WTC11 (cell line): ENCODE data around the gene PTPN3. TPM values are rescaled to one million over a fixed set of nuclear protein-coding genes. Genes with fewer than 3 reads are reported as not detected.

Experiments
- ATAC-seq: fragments of 200-7000 bp; cut with Tn5 transposase; 2 replicates; pipeline ENCODE4 v1.10.0; 2021; ENCODE audit warnings: mild to moderate bottlenecking, moderate library complexity
- CTCF ChIA-PET: fragments of 300-600 bp; sonication (Branson Sonifier 250); formaldehyde crosslinking; loops from one replicate; lab custom pipeline; 2021; ENCODE audit warnings: antibody characterized with exemption; lab: Charles Lee
- POLR2A ChIA-PET: fragments of 350-600 bp; sonication (Branson Sonifier 250); formaldehyde crosslinking; loops from one replicate; lab custom pipeline; 2021; ENCODE audit warnings: antibody characterized with exemption; lab: Charles Lee
- DNase-seq: peaks from one replicate; pipeline ENCODE4 v3.0.0; 2021; ENCODE audit warnings: low spot score
- H3K27ac Mint-ChIP-seq: 2 replicates; pipeline ENCODE4 v1.8.0; 2021; ENCODE audit warnings: mixed read lengths
- H3K27me3 Mint-ChIP-seq: 2 replicates; pipeline ENCODE4 v1.8.0; 2021; ENCODE audit warnings: low read depth, mild to moderate bottlenecking, moderate library complexity, mixed read lengths
- H3K36me3 Mint-ChIP-seq: 2 replicates; pipeline ENCODE4 v1.8.0; 2021; ENCODE audit warnings: mixed read lengths
- H3K4me1 Mint-ChIP-seq: 2 replicates; pipeline ENCODE4 v1.8.0; 2022; ENCODE audit warnings: mixed read lengths
- H3K4me3 Mint-ChIP-seq: 2 replicates; pipeline ENCODE4 v1.8.0; 2021; ENCODE audit warnings: mild to moderate bottlenecking, moderate library complexity, mixed read lengths
- H3K9me3 Mint-ChIP-seq: 2 replicates; pipeline ENCODE4 v1.8.0; 2021; ENCODE audit warnings: mixed read lengths
- ATF1 ChIP-seq: sonication (generic); formaldehyde crosslinking; IDR thresholded peaks from 2 replicates; pipeline ENCODE4 v1.8.1; 2023; ENCODE audit warnings: mild to moderate bottlenecking, moderate library complexity, missing genetic modification reagents
- CBFB ChIP-seq: sonication (generic); formaldehyde crosslinking; IDR thresholded peaks from 2 replicates; pipeline ENCODE4 v1.8.1; 2022; ENCODE audit warnings: mild to moderate bottlenecking, low read depth, missing genetic modification reagents
- ELF4 ChIP-seq: sonication (generic); formaldehyde crosslinking; IDR thresholded peaks from 2 replicates; pipeline ENCODE4 v1.8.1; 2022; ENCODE audit warnings: low read depth, mild to moderate bottlenecking, moderate library complexity, missing genetic modification reagents
- ETV6 ChIP-seq: sonication (generic); formaldehyde crosslinking; IDR thresholded peaks from 2 replicates; pipeline ENCODE4 v1.8.1; 2022; ENCODE audit warnings: mild to moderate bottlenecking, missing genetic modification reagents
- FOXP1 ChIP-seq: sonication (generic); formaldehyde crosslinking; IDR thresholded peaks from 2 replicates; pipeline ENCODE4 v1.8.0; 2022; ENCODE audit warnings: missing genetic modification reagents, mild to moderate bottlenecking, moderate library complexity, borderline replicate concordance
- GABPB1 ChIP-seq: sonication (generic); formaldehyde crosslinking; IDR thresholded peaks from 2 replicates; pipeline ENCODE4 v1.8.1; 2023; ENCODE audit warnings: mild to moderate bottlenecking, missing genetic modification reagents
- HMGXB4 ChIP-seq: sonication (generic); formaldehyde crosslinking; IDR thresholded peaks from 2 replicates; pipeline ENCODE4 v1.8.1; 2023; ENCODE audit warnings: mild to moderate bottlenecking, moderate library complexity, missing genetic modification reagents
- JUN ChIP-seq: sonication (generic); formaldehyde crosslinking; IDR thresholded peaks from 2 replicates; pipeline ENCODE4 v1.8.0; 2023; ENCODE audit warnings: mild to moderate bottlenecking, missing genetic modification reagents
- MYBL2 ChIP-seq: sonication (generic); formaldehyde crosslinking; IDR thresholded peaks from 2 replicates; pipeline ENCODE4 v1.8.1; 2023; ENCODE audit warnings: mild to moderate bottlenecking, moderate library complexity, missing genetic modification reagents
- OVOL2 ChIP-seq: fragments of 250-450 bp; sonication (Bioruptor Pico); IDR thresholded peaks from 2 replicates; pipeline ENCODE4 v1.9.0; 2021; ENCODE audit warnings: mild to moderate bottlenecking, borderline replicate concordance
- PREB ChIP-seq: sonication (generic); formaldehyde crosslinking; IDR thresholded peaks from 2 replicates; pipeline ENCODE4 v1.8.1; 2022; ENCODE audit warnings: mild to moderate bottlenecking, missing genetic modification reagents, moderate library complexity, borderline replicate concordance
- RELA ChIP-seq: sonication (generic); formaldehyde crosslinking; IDR thresholded peaks from 2 replicates; pipeline ENCODE4 v1.8.1; 2022; ENCODE audit warnings: missing genetic modification reagents, mild to moderate bottlenecking, borderline replicate concordance
- USF1 ChIP-seq: sonication (generic); formaldehyde crosslinking; IDR thresholded peaks from 2 replicates; pipeline ENCODE4 v1.8.0; 2022; ENCODE audit warnings: mild to moderate bottlenecking, missing genetic modification reagents
- ZSCAN18 ChIP-seq: fragments of 250-450 bp; sonication (Bioruptor Pico); IDR thresholded peaks from 2 replicates; pipeline ENCODE4 v2.1.2; 2022; ENCODE audit warnings: mild to moderate bottlenecking, moderate library complexity
- total RNA-seq: library from RNA; stranded (reverse); gene quantifications from 3 replicates; pipeline ENCODE4 v1.2.3, GENCODE V29; 2021
- TF ChIP-seq, protein P1 (sequence below): sonication (generic); formaldehyde crosslinking; conservative IDR thresholded peaks from 2 replicates; pipeline ENCODE4 v1.8.1; 2023; ENCODE audit warnings: mild to moderate bottlenecking, low read depth, missing genetic modification reagents, moderate library complexity
- TF ChIP-seq, protein P2 (sequence below): sonication (generic); formaldehyde crosslinking; IDR thresholded peaks from 2 replicates; pipeline ENCODE4 v1.8.1; 2023; ENCODE audit warnings: mild to moderate bottlenecking, missing genetic modification reagents, moderate library complexity
- TF ChIP-seq, protein P3 (sequence below): sonication (generic); formaldehyde crosslinking; IDR thresholded peaks from 2 replicates; pipeline ENCODE4 v1.8.0; 2022; ENCODE audit warnings: mild to moderate bottlenecking, missing genetic modification reagents
- TF ChIP-seq, protein P4 (sequence below): sonication (generic); formaldehyde crosslinking; IDR thresholded peaks from 2 replicates; pipeline ENCODE4 v1.8.1; 2023; ENCODE audit warnings: mild to moderate bottlenecking, missing genetic modification reagents, moderate library complexity
- TF ChIP-seq, protein P5 (sequence below): sonication (generic); formaldehyde crosslinking; IDR thresholded peaks from 2 replicates; pipeline ENCODE4 v1.8.0; 2023; ENCODE audit warnings: missing genetic modification reagents

Gene PTPN3
- total RNA-seq, 1 experiment from 2014 or later = 1.7 TPM

GRCh38 chr9:109437286-109437685, 60.8 kb downstream of the PTPN3 start (continued):
- TF ChIP-seq, protein P1, sequence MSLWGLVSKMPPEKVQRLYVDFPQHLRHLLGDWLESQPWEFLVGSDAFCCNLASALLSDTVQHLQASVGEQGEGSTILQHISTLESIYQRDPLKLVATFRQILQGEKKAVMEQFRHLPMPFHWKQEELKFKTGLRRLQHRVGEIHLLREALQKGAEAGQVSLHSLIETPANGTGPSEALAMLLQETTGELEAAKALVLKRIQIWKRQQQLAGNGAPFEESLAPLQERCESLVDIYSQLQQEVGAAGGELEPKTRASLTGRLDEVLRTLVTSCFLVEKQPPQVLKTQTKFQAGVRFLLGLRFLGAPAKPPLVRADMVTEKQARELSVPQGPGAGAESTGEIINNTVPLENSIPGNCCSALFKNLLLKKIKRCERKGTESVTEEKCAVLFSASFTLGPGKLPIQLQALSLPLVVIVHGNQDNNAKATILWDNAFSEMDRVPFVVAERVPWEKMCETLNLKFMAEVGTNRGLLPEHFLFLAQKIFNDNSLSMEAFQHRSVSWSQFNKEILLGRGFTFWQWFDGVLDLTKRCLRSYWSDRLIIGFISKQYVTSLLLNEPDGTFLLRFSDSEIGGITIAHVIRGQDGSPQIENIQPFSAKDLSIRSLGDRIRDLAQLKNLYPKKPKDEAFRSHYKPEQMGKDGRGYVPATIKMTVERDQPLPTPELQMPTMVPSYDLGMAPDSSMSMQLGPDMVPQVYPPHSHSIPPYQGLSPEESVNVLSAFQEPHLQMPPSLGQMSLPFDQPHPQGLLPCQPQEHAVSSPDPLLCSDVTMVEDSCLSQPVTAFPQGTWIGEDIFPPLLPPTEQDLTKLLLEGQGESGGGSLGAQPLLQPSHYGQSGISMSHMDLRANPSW (CRISPR knock-in tag) = no peak

- no peak overlapping the region for H3K4me3 Mint-ChIP-seq
- no peak for DNase-seq
- H3K9me3 Mint-ChIP-seq = peaks cover 5% of the 10 kb centered on the region
- ATAC-seq = no peak
- H3K4me1 Mint-ChIP-seq = peaks cover 6% of the 10 kb centered on the region
- no peaks in the 10 kb centered on the region for H3K36me3 Mint-ChIP-seq
- POLR2A ChIA-PET = no interaction called here
- TF ChIP-seq OVOL2 = no peak
- TF ChIP-seq, protein P2, sequence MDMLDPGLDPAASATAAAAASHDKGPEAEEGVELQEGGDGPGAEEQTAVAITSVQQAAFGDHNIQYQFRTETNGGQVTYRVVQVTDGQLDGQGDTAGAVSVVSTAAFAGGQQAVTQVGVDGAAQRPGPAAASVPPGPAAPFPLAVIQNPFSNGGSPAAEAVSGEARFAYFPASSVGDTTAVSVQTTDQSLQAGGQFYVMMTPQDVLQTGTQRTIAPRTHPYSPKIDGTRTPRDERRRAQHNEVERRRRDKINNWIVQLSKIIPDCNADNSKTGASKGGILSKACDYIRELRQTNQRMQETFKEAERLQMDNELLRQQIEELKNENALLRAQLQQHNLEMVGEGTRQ = no peak
- TF ChIP-seq CBFB (CRISPR knock-in tag) = no peak
- TF ChIP-seq, protein P3, sequence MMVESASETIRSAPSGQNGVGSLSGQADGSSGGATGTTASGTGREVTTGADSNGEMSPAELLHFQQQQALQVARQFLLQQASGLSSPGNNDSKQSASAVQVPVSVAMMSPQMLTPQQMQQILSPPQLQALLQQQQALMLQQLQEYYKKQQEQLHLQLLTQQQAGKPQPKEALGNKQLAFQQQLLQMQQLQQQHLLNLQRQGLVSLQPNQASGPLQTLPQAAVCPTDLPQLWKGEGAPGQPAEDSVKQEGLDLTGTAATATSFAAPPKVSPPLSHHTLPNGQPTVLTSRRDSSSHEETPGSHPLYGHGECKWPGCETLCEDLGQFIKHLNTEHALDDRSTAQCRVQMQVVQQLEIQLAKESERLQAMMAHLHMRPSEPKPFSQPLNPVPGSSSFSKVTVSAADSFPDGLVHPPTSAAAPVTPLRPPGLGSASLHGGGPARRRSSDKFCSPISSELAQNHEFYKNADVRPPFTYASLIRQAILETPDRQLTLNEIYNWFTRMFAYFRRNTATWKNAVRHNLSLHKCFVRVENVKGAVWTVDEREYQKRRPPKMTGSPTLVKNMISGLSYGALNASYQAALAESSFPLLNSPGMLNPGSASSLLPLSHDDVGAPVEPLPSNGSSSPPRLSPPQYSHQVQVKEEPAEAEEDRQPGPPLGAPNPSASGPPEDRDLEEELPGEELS (CRISPR knock-in tag) = no peak
- no peak for TF ChIP-seq ETV6 (CRISPR knock-in tag)
- TF ChIP-seq FOXP1 (CRISPR knock-in tag) = no peak
- TF ChIP-seq HMGXB4 (CRISPR knock-in tag) = no peak
- TF ChIP-seq ELF4 (CRISPR knock-in tag) = no peak
- no peak for TF ChIP-seq MYBL2 (CRISPR knock-in tag)
- TF ChIP-seq USF1 (CRISPR knock-in tag) = no peak
- no peak for TF ChIP-seq GABPB1 (CRISPR knock-in tag)
- TF ChIP-seq ZSCAN18 (CRISPR knock-in tag) = no peak
- no peak for TF ChIP-seq ATF1 (CRISPR knock-in tag)
- TF ChIP-seq RELA (CRISPR knock-in tag) = no peak
- TF ChIP-seq, protein P4, sequence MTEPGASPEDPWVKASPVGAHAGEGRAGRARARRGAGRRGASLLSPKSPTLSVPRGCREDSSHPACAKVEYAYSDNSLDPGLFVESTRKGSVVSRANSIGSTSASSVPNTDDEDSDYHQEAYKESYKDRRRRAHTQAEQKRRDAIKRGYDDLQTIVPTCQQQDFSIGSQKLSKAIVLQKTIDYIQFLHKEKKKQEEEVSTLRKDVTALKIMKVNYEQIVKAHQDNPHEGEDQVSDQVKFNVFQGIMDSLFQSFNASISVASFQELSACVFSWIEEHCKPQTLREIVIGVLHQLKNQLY = no peak
- TF ChIP-seq PREB (CRISPR knock-in tag) = no peak
- TF ChIP-seq JUN (CRISPR knock-in tag) = no peak
- TF ChIP-seq, protein P5, sequence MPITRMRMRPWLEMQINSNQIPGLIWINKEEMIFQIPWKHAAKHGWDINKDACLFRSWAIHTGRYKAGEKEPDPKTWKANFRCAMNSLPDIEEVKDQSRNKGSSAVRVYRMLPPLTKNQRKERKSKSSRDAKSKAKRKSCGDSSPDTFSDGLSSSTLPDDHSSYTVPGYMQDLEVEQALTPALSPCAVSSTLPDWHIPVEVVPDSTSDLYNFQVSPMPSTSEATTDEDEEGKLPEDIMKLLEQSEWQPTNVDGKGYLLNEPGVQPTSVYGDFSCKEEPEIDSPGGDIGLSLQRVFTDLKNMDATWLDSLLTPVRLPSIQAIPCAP (CRISPR knock-in tag) = no peak
- peaks cover 2% of the 10 kb centered on the region; the same call in 1 of the 2 replicates for H3K27me3 Mint-ChIP-seq
- H3K27ac Mint-ChIP-seq = no peak overlapping the region
- CTCF ChIA-PET = interaction anchor here (1.4 kb wide), 1 partner anchor 34 kb away, joined by 4 read pairs; no protein-coding TSS in a partner anchor
These were observed 62.0 kb downstream of the PTPN3 start for GRCh38 chr9:109436071-109436470.
